ENCODE measurements around the gene FES. TPM values are rescaled to one million over a fixed set of nuclear protein-coding genes. Genes with fewer than 3 reads are reported as not detected.

Gene FES
- polyA plus RNA-seq, 3 donors: 140 to 260 (median 157) TPM

- Histone ChIP-seq H3K9me3 (replicated peaks in 1 of 2; ENCODE audit: control insufficient read depth in 1 of 2, insufficient read depth in 1 of 2, low read length in 2 of 2) (no peaks in the 10 kb centered on the region), H4K20me1 (ENCODE audit: insufficient read depth, low read length) (peaks cover 22% of the 10 kb centered on the region), H3K27me3 (ENCODE audit: control insufficient read depth in 2 of 2, insufficient read depth in 2 of 2, low read length in 2 of 2) (no peaks in the 10 kb centered on the region), H3K79me2 (ENCODE audit: insufficient read depth, low read length) (peaks cover 37% of the 10 kb centered on the region), H3K4me1 (ENCODE audit: control insufficient read depth in 1 of 2, insufficient read depth in 2 of 2, low read length in 2 of 2) (peaks cover 63 to 86% of the 10 kb centered on the region in 2 donors), H3K36me3 (replicated peaks in 1 of 2; ENCODE audit: control insufficient read depth in 1 of 2, insufficient read depth in 2 of 2, low read length in 2 of 2) (no peaks in the 10 kb centered on the region), H2AFZ (ENCODE audit: insufficient read depth, low read depth, low read length, poor library complexity, severe bottlenecking) (no peak overlapping the region), H3K4me3 (replicated peaks in 1 of 3; ENCODE audit: low read depth in 2 of 3, low read length in 3 of 3) (peak overlapping the region in 1 of 3 experiments; percentile 86), H3K4me2 (replicated peaks; ENCODE audit: extremely low read depth, low read length, poor library complexity, severe bottlenecking) (peak overlapping the region; percentile 96), H3K27ac (ENCODE audit: low read depth in 1 of 2, low read length in 2 of 2) (peak overlapping the region; percentile 65 to 91), H3K9ac (ENCODE audit: insufficient read depth, low read length, poor library complexity, severe bottlenecking) (no peak overlapping the region)
- H3K9me3 Mint-ChIP-seq: no peaks in the 10 kb centered on the region
- intact Hi-C loops (cut with micrococcal nuclease): loop anchor here in 1 of 2 donors (2.0 to 10.0 kb wide), 2 partner anchors 16 to 304 kb away; partner anchors contain the start of gene FES
- TF ChIP-seq CTCF (IDR thresholded peaks at IDR 0.05): no peak
- H3K4me1 Mint-ChIP-seq: peaks cover 70% of the 10 kb centered on the region
- H3K27ac Mint-ChIP-seq: peak overlapping the region; percentile 91 to 96 (median 92)
- H3K27me3 Mint-ChIP-seq (ENCODE audit: low read depth in 3 of 3): peaks cover 0 to 2% (median 0%) of the 10 kb centered on the region in 3 donors
- peaks cover 5 to 11% of the 10 kb centered on the region in 2 donors for H3K36me3 Mint-ChIP-seq
- H3K4me3 Mint-ChIP-seq: peak overlapping the region; percentile 87 to 93
- DNase-seq: peak in 1 of 3 donors; percentile 9
Measured at GRCh38 chr15:90869140-90869541, 15.2 kb upstream of the FES start.

- intact Hi-C loops (cut with micrococcal nuclease): loop anchor here (2.0 to 10.0 kb wide), 5 partner anchors 15 to 305 kb away; partner anchors contain the start of gene FES (in 1 of the 2)
- H3K36me3 ChIP-seq (replicated peaks in 1 of 2; ENCODE audit: control insufficient read depth in 1 of 2, insufficient read depth in 2 of 2, low read length in 2 of 2): no peaks in the 10 kb centered on the region
- Mint-ChIP-seq H3K36me3 (peaks cover 6 to 12% of the 10 kb centered on the region in 2 donors), H3K27me3 (ENCODE audit: low read depth in 3 of 3) (peaks cover 0 to 2% (median 0%) of the 10 kb centered on the region in 3 donors), H3K4me3 (peak overlapping the region; percentile 87 to 93), H3K4me1 (peaks cover 69% of the 10 kb centered on the region), H3K27ac (peak overlapping the region; percentile 91 to 96 (median 92)), H3K9me3 (no peaks in the 10 kb centered on the region)
- peaks cover 43% of the 10 kb centered on the region for H3K79me2 ChIP-seq (ENCODE audit: insufficient read depth, low read length)
- 0% methylated on average over 2 of the region's 9 CpGs for WGBS (ENCODE audit: insufficient coverage)
- H3K27ac ChIP-seq (ENCODE audit: low read depth in 1 of 2, low read length in 2 of 2): peak overlapping the region; percentile 65 to 91
- peak; percentile 78 to 97 (median 93) for DNase-seq
- H4K20me1 ChIP-seq (ENCODE audit: insufficient read depth, low read length): peaks cover 28% of the 10 kb centered on the region
- no peaks in the 10 kb centered on the region for H3K9me3 ChIP-seq (replicated peaks in 1 of 2; ENCODE audit: control insufficient read depth in 1 of 2, insufficient read depth in 1 of 2, low read length in 2 of 2)
- no peak for TF ChIP-seq CTCF (IDR thresholded peaks at IDR 0.05)
- H3K4me1 ChIP-seq (ENCODE audit: control insufficient read depth in 1 of 2, insufficient read depth in 2 of 2, low read length in 2 of 2): peaks cover 58 to 84% of the 10 kb centered on the region in 2 donors
- peak overlapping the region; percentile 96 for H3K4me2 ChIP-seq (replicated peaks; ENCODE audit: extremely low read depth, low read length, poor library complexity, severe bottlenecking)
- H3K27me3 ChIP-seq (ENCODE audit: control insufficient read depth in 2 of 2, insufficient read depth in 2 of 2, low read length in 2 of 2): no peaks in the 10 kb centered on the region
- H3K4me3 ChIP-seq (replicated peaks in 1 of 3; ENCODE audit: low read depth in 2 of 3, low read length in 3 of 3): peak overlapping the region in 1 of 3 experiments; percentile 86
- peak overlapping the region; percentile 92 for H3K9ac ChIP-seq (ENCODE audit: insufficient read depth, low read length, poor library complexity, severe bottlenecking)
- H2AFZ ChIP-seq (ENCODE audit: insufficient read depth, low read depth, low read length, poor library complexity, severe bottlenecking): no peak overlapping the region
Measured at GRCh38 chr15:90869601-90870353, 14.5 kb upstream of the FES start.
